PFSK-1 (cell line): ENCODE results near the gene ITGA1.

ENCODE experiments used
- POLR2AphosphoS5 ChIP-seq: IDR thresholded peaks from 2 replicates; pipeline ENCODE4 v1.6.1; 2012; ENCODE audit warnings: low read depth, mild to moderate bottlenecking, control low read depth, low read length, moderate library complexity
- SIN3A ChIP-seq: IDR thresholded peaks from 2 replicates; pipeline ENCODE4 v1.6.1; 2012; ENCODE audit warnings: mild to moderate bottlenecking, low read length, moderate library complexity, borderline replicate concordance; ENCODE audit not compliant: insufficient read depth

DNA sequence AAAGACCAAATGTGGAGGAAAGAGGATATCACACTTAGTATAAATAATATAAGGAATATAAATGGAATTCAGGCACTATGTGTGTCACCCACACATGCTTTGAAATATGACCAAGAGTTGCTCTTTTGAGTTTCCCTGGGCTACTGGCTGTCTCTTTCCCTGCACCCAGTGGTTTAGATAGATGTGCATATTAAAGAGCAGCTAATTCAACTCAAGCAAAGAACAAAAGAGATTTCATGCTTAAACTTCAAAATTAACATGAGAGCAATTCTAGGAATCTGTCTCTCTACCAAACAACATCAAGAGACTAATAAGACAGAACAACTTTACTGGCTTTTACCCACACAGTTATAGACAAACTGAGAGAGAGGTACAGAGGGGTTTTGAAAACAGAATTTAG lies 38.0 kb upstream of the ITGA1 start:
- TF ChIP-seq POLR2AphosphoS5 (no peak), SIN3A (no peak)
